HG03558 (cell line): ENCODE results near the gene DSCAM.
"Not testable (repeated sequence)": the region's sequence is repeated elsewhere in the genome, so short reads cannot be mapped to it uniquely, and the experiment has no call there.

Experiments
- ATAC-seq: cut with Tn5 transposase; IDR thresholded peaks from one replicate; pipeline ENCODE4 v1.9.1; 2021; ENCODE audit warnings: moderate number of reproducible peaks; ENCODE audit not compliant: unreplicated experiment; ENCODE audit errors: extremely low read depth

DSCAM gene, protein sequence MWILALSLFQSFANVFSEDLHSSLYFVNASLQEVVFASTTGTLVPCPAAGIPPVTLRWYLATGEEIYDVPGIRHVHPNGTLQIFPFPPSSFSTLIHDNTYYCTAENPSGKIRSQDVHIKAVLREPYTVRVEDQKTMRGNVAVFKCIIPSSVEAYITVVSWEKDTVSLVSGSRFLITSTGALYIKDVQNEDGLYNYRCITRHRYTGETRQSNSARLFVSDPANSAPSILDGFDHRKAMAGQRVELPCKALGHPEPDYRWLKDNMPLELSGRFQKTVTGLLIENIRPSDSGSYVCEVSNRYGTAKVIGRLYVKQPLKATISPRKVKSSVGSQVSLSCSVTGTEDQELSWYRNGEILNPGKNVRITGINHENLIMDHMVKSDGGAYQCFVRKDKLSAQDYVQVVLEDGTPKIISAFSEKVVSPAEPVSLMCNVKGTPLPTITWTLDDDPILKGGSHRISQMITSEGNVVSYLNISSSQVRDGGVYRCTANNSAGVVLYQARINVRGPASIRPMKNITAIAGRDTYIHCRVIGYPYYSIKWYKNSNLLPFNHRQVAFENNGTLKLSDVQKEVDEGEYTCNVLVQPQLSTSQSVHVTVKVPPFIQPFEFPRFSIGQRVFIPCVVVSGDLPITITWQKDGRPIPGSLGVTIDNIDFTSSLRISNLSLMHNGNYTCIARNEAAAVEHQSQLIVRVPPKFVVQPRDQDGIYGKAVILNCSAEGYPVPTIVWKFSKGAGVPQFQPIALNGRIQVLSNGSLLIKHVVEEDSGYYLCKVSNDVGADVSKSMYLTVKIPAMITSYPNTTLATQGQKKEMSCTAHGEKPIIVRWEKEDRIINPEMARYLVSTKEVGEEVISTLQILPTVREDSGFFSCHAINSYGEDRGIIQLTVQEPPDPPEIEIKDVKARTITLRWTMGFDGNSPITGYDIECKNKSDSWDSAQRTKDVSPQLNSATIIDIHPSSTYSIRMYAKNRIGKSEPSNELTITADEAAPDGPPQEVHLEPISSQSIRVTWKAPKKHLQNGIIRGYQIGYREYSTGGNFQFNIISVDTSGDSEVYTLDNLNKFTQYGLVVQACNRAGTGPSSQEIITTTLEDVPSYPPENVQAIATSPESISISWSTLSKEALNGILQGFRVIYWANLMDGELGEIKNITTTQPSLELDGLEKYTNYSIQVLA (N-terminal part only)

DNA sequence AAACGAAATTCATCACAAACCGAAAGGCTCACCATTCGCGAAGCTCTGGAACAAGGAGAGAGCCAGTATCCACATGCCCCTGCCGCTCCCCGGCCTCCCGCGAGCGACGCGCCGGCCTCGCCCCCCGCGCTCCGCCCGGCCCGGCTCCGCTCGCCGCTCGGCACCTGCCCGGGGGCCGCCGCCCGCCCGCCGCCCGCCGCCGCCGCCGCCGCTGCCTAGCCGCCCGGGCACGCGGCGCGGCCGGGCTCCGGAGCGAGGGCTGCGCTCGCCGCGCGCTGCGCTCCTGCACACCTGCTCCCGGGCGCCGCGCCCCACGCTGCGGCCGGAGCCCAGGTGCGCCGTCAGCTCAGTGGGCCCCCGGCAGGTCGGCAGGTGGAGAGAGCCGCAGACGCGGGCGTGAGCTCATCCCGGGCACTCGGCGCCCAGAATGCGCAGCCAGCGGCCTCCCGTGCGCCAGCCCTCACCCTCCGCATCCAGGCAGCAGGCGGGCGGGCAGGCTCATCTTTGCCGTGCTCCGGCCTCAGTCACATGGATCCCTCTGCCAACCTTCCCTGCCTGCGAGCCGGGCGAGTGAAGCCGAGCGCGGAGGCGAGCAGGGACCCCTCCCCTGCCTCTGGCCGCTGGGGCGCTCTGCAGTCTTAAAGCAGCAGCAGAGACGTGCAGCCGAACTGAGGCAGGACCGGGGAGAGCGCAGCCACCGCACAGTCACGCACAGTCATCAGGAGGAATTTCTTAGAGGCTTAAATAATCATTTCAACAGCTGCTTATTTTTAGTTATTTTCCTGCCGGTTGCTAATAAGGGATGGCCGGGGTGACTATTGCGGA, at the start of gene DSCAM:
Gene DSCAM (minus strand): TSS at position 572 of the 825 bp plus-strand sequence. CDS start 497 bp downstream, at position 75.
- no peak for ATAC-seq

DNA sequence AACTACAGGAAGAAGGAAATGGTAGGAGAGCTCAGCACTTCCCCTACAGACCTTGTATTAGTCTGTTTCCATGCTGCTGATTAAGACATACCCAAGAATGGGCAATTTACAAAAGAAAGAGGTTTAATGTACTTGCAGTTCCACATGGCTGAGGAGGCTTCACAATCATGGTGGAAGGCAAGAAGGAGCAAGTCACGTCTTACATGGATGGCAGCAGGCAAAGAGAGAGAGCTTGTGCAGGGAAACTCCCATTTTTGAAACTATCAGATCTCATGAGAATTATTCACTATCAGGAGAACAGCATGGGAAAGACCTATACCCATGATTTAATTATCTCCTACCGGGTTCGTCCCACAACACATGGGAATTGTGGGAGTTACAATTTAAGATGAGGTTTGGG, 48.7 kb upstream of the DSCAM start:
- not testable (repeated sequence) for ATAC-seq

DNA sequence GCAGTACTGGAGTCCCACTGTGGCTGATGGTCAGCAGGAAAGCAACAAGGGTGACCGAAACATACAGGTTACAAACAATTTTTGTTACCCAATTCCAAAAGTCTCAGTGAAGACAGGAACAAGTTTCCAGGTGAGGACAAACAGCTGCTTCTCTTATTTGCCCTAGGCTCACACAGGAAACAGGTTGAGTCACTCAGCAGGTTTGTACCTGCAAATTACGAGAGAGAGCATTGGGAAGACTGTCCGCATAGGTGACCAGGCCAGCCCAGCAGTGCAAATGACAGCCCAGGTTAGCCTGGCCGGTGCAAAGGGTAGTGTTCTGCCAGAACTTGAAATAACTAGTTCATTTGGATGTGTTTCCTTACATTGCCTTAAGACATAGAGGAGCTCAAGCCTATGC, 40.0 kb upstream of the DSCAM start:
- no peak for ATAC-seq

DNA sequence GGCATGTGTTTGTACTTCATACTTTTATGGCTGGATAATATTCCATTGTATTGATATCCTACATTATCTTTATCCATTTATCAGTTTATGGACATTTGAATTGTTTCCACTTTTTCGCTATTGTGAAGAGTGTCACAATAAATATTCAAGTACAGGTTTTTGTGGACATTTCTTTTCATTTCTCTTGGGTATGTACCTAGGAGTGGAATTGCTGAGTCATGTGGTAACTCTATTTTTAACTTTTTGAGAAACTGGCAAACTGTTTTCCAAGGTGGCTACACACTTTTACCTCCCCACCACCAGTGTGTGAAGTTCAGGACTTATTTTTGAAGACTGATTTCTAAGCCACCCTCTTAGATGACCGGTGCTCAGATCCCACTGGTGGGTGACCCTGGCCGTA, 39.0 kb upstream of the DSCAM start:
- ATAC-seq: no peak

DNA sequence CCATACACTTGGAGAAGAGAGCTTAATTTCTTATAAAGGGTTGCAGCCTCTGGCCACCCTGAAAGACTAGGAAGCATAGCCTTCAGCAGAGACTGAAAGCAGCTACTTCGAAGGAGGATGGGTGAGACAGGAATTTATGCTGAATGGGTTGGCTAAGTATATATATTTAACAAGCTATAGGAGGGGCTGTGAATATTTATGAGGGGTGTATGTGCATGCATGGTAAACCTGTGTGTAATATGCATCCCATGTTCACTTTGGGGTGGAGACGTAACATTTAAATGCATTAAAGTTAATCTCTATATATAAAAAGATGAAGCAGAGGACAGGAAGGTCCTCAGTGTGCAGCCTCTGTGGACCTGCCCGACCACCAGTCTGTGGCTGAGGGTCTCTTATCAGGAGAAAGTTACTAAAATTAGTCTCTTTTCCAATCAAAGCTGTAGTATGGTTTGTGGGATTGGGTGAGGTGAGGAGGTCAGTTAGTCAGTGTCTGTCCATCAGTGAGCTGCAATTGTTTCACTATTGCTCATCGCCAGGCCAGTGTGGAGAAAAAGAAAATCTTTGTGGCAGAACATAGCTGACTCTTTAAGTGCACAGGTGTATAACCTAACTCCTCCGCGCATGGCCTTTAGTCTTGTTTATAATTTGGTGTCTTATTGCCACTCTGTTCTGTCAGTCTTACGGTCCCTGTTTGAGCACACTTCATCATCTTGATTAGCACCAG, 35.4 kb upstream of the DSCAM start:
- no peak for ATAC-seq

DNA sequence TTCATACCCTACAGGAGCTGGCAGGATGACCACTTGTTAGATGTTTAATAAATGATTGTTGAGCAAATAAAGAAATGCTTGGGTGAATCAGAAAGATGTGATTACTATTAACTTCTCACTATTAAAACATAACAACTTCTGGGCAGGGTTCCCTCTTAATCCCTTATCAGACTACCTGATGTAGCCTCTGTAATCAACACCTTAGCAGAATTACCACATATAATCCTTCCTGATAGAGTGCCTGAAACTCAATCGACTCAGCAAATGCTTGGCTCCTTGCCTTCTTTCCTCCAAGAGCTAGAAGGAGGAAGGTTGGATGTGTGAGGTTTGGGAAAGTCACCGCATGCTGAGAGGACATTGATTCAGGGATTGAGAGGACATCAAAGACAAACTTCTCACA, 34.8 kb upstream of the DSCAM start:
- no peak for ATAC-seq

DNA sequence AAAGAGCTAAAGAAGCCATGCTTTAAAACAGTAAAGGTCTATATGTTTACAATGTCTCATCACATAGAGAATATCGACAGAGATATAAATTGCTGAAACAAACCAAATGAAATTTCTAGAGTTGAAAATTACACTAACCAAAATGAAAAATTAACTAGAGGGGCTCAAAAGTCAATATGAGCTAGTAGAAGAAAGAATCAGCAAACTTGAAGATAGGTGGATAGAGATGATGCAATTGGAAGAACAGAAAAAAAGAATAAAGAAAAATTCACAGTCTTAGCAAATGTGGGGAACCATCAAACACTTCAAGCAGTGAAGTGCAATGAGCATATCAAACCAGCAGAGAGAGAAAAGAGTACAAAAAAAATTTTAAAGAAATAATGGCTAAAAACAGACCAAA, 24.1 kb upstream of the DSCAM start:
- no peak for ATAC-seq

DNA sequence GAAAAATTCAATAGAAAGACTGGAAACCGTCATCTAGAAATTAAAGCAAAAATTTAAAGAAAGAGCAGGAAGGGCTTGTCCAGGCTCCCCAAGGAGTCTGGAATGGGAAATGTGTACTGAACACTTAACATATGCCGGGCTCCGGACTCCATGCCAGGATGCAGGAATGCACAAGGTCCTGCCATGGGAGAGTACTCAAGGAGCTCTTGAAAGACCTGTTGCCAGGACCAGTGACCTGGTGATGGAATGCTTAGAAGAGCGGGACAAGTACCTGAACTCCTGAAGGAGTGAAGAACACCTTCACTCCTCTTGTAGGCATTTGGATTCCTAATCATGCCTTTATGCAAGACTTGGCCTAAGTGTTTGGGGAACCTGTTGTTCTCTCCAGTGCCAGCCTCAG, 16.9 kb upstream of the DSCAM start:
- no peak for ATAC-seq

DNA sequence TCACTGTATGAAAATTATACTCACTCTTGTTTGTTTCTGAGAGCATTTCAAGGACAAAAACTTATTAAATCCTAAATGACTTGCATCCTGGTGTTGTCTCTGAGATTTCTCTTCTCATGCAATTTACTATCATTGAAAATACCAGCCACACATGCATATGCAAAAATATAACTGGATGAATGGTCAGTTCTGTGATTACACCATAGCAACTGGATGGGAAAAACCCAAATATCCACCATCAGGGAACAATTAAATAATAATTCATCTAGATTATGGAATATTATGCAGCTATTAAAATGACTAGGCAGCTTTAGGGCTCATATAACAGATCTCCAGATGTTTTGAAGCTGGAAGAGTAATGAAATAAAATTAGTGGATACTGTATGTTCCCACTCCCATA, 11.6 kb upstream of the DSCAM start:
- ATAC-seq: no peak

DNA sequence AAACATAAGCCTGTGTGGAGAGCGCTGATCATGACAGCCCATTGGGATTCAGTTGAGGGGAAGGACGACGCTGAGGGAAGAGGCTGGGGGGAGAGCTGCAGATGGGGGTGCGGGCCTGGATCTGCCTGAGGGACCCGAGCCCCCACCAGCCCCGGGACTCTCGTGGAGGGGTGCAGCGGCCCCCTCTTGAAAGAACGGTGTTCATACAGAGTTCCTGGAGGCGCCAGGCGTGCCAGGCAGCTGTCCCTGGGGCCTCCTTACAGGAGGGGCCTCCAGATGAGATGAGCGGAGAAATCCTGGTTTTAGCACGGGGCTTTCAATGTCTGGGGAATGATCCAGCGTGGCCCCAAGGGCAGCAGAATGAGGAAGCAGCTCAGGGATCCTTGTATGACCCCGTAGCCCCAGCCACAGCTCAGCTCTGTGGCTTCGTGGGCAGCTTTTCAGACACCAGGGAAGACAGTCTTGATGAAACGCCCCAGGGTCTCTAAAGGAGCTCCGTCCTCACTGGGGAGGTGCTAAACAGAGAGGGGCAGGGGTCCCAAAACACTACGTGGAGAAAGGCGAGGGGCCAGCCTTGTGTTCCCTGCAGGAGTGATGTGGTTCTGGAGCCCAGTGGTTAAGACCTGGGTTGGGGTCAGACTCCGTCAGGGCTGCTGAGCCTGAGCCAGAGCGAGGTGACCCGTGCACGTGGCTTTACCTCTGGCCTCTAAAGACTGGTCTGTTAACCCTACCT, 7.2 kb upstream of the DSCAM start:
- no peak for ATAC-seq

DNA sequence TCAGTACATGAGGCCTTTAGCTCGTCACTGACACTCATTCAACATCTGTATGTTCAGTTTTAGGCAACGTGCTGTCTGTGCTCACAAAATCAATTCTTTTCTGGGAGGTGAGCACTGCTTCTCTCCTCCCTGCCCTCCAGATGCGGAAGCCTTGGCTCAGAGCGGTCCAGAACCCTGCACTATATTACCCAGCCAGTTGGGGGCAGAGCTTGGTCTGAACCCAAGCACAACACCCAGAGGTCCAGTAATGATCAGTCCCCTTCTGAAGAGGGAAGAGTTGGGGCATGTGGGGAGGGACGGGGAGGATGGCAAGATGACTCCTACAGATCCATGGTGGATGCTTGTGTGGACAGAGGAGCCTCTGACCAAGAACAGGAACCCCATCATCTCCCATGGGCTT, 5.6 kb upstream of the DSCAM start:
- no peak for ATAC-seq

DNA sequence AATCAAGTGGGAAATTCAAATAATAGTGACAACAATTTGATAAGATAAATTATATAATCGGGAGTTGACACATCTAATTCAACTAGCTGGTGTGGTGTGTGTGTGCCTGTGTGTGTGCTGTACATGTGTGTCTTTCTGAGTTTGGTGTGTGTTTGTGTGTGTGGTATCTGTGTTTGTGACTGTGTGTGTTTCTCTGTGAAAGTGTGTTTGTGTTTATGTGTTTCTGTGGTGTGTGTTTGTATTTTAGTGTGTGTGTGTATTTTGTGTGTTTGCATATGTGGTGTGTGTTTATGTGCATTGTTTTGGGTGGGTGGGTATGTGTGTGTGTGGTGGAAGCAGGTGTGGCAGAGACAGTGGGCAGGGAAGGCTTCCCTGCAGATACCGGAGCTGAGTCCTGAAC, 4.8 kb upstream of the DSCAM start:
- no peak for ATAC-seq

DNA sequence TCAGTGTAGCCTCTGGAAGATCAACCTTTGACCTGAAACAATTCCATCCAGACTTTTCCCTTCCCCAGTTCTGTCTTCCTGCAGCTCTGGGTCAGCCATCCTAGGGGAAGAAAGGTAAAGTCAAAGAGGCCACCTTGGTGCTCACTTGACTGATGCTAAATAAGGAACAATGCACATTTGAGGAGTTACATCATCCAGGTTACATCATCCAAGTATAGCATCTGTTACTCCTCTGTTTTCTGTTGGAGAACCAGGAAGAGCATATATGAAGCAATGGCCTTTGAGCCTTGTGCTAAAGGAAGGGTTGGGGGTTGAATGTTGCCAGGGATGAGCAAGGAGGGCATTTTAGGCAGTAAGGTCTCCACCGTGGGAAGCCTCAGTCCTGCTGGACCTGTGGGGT, 3.1 kb upstream of the DSCAM start:
- no peak for ATAC-seq

DNA sequence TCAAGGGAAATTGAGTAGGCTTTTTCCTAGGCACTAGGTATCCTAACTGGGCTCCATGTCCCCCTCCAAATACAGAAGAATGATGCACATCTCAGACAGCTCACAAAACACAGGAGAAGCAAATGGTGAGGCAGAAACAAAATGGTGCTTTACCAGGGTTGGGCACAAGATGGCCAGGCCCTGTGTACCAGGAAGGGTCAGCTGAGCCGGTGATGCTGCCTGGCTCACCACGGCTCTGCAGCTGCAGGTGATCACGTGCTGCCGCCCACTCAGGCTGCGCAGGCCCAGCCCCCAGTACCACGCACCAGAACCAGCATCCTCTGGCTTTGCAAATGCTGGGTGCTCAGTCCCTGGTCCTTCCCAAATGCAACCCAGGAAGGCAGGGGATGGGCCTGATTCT, 993 bp upstream of the DSCAM start:
- ATAC-seq: no peak

DNA sequence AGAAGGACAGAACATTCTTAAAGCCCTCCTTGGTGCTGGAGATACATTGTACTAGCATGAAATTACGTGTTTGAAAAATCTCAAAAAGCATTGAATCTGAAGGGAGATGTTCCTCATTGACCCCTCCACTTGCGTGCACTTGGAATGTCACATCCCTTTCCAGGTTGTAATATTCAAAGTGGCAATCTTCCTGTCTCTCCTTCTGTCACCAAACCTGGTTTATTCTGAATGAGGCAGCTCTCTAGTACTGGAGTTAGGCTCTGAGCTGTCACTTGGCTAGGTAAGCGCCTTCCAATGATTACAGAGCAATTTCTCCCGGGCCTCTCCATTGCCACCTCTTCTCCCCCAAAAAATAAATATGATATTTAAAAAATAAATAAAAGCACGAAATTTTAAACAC, 855 bp downstream of the DSCAM start:
- ATAC-seq: no peak

DNA sequence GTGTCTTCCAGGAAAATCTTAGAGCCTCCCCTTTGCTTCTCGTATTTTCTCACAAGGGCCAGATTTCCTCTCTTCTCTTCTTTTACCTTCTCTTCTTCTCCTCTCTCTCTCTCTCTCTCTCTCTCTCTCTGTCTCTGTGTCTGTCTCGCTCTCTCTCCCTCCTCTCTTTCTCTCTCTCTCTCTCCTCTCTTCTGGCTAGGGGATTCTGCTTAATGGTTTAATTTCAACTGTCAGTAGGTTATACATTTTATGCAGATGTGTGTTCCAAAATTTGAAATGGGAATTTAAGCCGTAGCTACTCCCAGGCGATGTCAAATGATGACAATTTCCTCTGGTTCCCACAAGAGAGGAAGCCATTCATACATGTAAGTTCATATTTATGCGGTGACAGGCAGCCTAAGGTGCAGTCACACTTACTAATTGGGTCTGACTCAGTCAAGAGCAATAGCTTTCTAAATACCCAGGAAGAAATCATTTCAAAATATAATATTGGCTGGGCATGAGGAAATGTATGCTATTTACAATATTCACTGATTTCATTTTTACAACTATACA, 1.4 kb downstream of the DSCAM start:
- no peak for ATAC-seq

DNA sequence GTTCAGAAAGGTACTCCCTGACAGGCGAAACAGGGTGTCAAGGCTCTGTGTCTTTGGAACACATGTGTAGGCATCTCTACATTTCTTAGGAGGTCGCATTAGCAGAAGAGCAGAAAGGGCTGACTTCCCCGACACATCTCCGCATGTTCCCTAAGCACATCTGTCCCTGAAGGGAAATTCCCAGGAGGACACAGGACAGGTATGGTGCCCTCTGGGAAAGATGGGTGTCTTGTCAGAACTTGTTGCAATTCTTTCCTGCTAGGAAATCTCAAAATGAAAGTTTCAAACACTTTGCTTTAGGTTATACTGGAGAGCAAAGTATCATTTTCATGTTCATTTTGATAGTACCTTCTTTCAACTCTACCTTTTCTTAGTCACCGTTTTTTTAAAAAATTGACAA, 2.0 kb downstream of the DSCAM start:
- ATAC-seq: no peak

DNA sequence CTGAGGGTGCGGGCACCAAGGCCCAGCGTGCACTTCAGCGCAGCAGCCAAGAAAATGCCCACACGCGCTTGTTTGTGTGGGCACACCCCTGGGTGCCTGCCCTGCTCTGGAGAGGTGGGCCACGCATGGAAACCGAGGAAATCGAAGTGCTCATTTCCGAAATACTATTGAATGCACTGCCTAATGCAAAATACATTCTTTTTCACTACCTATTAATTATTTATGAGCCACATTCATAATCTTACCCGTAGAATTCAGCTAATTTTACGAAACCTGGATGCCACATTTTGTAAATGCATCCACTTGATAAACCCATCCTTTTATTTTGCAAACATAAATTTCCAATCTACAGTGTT, 4.8 kb downstream of the DSCAM start:
- ATAC-seq: no peak
